ENCODE measurements around the gene GHRL. TPM values are rescaled to one million over a fixed set of nuclear protein-coding genes. Genes with fewer than 3 reads are reported as not detected.

The GHRL gene
- total RNA-seq, 2 donors from 2014 or later = 0.54 to 3.0 TPM

DNA sequence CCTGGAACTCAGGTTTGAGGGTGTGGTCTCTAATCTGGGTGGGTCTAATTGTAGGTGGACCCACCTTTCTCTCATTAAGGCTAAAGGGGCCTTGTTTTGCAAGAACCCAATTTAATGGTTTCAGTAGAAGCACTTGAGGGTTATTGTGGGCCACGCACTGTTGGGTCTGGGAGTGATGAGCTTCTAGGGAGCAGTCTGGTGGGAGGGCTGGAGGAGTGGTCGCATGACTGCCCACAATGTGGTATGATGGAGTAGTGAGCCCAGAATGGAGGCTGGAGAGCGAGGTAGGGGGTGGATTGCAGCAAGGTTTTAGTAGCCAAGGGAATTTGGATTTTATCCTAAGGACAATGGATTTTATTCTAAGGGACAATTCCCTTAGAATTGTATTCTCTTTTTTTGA, 41.7 kb downstream of the GHRL start:
- Histone ChIP-seq H3K4me3 (no peak overlapping the region), H3K4me1 (ENCODE audit: control insufficient read depth in 1 of 2, low read depth in 2 of 2) (peaks cover 16 to 42% of the 10 kb centered on the region in 2 donors), H3K27me3 (replicated peaks; ENCODE audit: insufficient read depth) (no peaks in the 10 kb centered on the region), H3K9me3 (no peaks in the 10 kb centered on the region), H3K27ac (no peak overlapping the region), H3K36me3 (peaks cover 10% of the 10 kb centered on the region)
- ATAC-seq (ENCODE audit: insufficient number of reproducible peaks, low FRiP score, low read depth) = no peak
- TF ChIP-seq, protein P1, sequence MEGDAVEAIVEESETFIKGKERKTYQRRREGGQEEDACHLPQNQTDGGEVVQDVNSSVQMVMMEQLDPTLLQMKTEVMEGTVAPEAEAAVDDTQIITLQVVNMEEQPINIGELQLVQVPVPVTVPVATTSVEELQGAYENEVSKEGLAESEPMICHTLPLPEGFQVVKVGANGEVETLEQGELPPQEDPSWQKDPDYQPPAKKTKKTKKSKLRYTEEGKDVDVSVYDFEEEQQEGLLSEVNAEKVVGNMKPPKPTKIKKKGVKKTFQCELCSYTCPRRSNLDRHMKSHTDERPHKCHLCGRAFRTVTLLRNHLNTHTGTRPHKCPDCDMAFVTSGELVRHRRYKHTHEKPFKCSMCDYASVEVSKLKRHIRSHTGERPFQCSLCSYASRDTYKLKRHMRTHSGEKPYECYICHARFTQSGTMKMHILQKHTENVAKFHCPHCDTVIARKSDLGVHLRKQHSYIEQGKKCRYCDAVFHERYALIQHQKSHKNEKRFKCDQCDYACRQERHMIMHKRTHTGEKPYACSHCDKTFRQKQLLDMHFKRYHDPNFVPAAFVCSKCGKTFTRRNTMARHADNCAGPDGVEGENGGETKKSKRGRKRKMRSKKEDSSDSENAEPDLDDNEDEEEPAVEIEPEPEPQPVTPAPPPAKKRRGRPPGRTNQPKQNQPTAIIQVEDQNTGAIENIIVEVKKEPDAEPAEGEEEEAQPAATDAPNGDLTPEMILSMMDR (IDR thresholded peaks at IDR 0.05) = no peak
- no peak for DNase-seq (ENCODE audit: low spot score)

DNA sequence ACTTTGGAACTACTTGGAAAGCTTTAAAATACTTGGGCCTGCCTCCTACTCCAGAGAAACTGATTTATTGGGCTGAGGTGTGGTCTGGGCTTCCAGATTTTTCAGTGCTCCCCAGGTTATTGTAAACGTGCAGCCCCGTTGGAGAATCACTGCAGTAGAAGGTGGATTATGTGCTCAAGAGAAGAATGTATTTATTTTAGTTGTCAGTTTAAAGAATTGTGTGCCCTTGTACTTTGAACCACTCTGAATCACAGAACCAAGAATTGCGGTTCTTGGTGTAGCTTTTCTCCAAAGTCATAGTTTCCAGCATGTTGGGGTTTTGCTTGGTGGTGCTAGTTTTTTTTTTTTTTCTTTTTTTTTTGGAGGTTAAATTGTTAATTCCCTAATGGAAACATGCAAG, 42.9 kb downstream of the GHRL start:
- TF ChIP-seq, protein P1 (IDR thresholded peaks at IDR 0.05) = no peak

DNA sequence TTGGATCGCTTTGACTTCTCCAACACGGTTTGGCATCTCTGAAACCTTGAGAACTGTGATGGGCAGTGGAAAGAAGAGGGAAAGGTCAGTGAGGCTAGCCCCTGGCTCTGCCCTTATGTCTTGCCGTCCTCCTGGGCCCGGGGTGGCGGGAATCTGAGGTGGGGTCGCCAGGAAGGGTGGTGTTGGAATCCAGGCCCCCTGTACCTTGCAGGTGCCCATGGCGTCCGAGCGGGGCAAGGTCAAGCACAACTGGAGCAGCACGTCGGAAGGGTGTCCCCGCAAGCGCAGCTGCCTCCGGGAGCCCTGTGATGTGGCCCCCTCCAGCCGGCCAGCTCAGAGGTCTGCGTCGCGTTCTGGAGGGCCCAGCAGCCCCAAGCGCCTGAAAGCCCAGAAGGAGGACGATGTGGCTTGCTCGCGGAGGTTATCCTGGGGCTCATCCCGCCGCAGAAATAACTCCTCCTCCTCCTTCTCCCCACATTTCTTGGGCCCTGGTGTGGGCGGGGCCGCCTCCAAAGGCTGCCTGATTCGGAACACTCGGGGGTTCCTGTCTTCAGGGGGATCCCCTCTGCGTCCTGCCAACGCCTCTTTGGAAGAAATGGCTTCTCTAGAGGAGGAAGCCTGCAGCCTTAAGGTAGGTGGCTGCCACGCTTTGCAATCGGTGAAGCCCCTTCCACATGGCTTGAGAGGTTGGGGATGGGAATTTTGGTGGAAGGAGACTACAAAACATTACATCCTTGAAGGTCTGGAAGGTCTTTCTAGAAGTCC, 43.6 kb downstream of the GHRL start:
- Histone ChIP-seq H3K36me3 (peaks cover 6% of the 10 kb centered on the region), H3K27me3 (replicated peaks; ENCODE audit: insufficient read depth) (no peaks in the 10 kb centered on the region), H3K4me1 (ENCODE audit: control insufficient read depth in 1 of 2, low read depth in 2 of 2) (peaks cover 16 to 36% of the 10 kb centered on the region in 2 donors), H3K27ac (peak overlapping the region; percentile 77 to 88), H3K9me3 (no peaks in the 10 kb centered on the region), H3K4me3 (peak overlapping the region; percentile 88)
- DNase-seq (ENCODE audit: low spot score) (no peak), ATAC-seq (ENCODE audit: insufficient number of reproducible peaks, low FRiP score, low read depth) (no peak)
- TF ChIP-seq, protein P1 (IDR thresholded peaks at IDR 0.05) = no peak

More for the DNA sequence above, 42.9 kb downstream of the GHRL start:
- no peak for ATAC-seq (ENCODE audit: insufficient number of reproducible peaks, low FRiP score, low read depth)
- Histone ChIP-seq H3K4me1 (ENCODE audit: control insufficient read depth in 1 of 2, low read depth in 2 of 2) (peaks cover 16 to 42% of the 10 kb centered on the region in 2 donors), H3K4me3 (peak overlapping the region; percentile 88), H3K27ac (peak overlapping the region in 1 of 2 donors; percentile 88), H3K27me3 (replicated peaks; ENCODE audit: insufficient read depth) (no peaks in the 10 kb centered on the region), H3K36me3 (peaks cover 10% of the 10 kb centered on the region), H3K9me3 (no peaks in the 10 kb centered on the region)
- DNase-seq (ENCODE audit: low spot score) = no peak

DNA sequence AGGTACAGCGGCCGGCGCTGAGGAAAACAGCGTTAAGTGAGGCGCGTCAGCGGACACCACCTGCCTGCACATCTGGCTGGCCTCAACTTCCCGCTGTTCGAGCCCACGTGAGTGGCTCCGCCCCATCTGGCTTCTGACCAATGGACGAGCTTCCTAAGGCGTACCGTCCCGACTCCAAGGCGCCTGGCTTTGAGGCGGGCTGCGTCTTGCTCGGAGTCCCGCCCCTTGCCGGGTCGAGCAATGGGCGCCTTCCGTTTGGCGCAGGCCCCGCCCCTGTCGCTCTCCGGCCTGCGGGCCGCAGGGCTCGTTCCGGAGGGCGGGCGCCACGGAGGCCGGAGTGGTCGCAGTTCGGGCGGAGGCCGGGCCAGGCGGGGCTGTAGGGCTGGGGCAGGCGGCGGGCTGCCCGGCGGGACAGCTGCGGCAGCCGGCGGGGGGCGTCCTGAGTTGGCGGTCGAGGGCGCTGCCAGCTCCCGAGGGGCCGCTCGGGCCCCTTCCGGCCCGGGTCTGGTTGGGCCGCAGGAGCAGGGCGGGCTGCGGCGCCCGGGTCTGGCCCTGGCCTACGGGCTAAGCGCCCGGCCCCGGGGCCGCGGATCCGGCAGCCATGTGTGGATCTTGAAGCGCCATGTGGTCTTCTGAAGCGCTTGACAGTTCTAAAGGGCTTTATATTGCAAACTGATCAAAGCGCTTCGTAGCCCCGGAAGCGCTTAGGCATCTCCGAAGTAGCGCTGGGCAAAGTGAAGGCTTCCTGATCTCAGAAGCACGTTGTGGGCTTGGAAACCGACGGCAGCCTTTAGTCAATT, 44.4 kb downstream of the GHRL start, which contains the start of gene TATDN2:
Gene TATDN2, plus strand, starts transcription at position 276 of the 800 bp plus-strand sequence. CDS start 742 bp downstream, outside the sequence.
- DNase-seq (ENCODE audit: low spot score) (peak; percentile 78), ATAC-seq (ENCODE audit: insufficient number of reproducible peaks, low FRiP score, low read depth) (peak; percentile 89)
- Histone ChIP-seq H3K27ac (peak within 1 kb of the TSS; percentile 77 to 88), H3K9me3 (no peaks in the 10 kb centered on the region), H3K27me3 (replicated peaks; ENCODE audit: insufficient read depth) (no peaks in the 10 kb centered on the region), H3K4me3 (peak within 1 kb of the TSS; percentile 88), H3K4me1 (ENCODE audit: control insufficient read depth in 1 of 2, low read depth in 2 of 2) (peaks cover 16 to 32% of the 10 kb centered on the region in 2 donors), H3K36me3 (peaks cover 8% of the 10 kb centered on the region)
- TF ChIP-seq, protein P1 (IDR thresholded peaks at IDR 0.05) = no peak

DNA sequence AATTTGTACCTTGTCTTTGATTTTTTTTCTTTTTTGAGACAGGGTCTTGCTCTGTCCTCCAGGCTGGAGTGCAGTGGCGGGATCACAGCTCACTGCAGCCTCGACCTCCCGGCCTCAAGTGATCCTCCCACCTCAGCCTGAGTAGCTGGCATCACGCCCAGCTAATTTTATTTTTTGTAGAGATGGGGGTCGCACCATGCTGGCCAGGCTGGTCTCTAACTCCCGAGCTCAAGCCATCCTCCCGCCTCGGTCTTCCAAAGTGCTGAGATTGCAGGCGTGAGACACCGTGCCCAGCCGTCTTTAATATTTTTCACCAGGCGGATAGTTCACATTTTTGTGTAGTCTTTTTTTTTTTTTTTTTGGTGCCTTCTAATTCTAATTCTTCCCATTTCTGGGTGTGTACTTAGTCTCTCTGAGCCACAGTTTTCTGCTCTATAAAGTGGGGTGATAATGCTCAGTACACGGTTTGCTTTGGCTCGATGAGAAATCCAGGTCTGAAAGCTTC, 45.0 kb downstream of the GHRL start:
- Histone ChIP-seq H3K27me3 (replicated peaks; ENCODE audit: insufficient read depth) (no peaks in the 10 kb centered on the region), H3K4me1 (ENCODE audit: control insufficient read depth in 1 of 2, low read depth in 2 of 2) (peaks cover 16 to 32% of the 10 kb centered on the region in 2 donors), H3K27ac (peak overlapping the region; percentile 77 to 88), H3K4me3 (peak overlapping the region; percentile 88), H3K9me3 (no peaks in the 10 kb centered on the region), H3K36me3 (peaks cover 5% of the 10 kb centered on the region)
- TF ChIP-seq, protein P1 (IDR thresholded peaks at IDR 0.05) = no peak
- ATAC-seq (ENCODE audit: insufficient number of reproducible peaks, low FRiP score, low read depth) (peak; percentile 17), DNase-seq (ENCODE audit: low spot score) (no peak)
